Spleen (tissue), 11 donors: ENCODE measurements around the gene CA5A. TPM values are rescaled to one million over a fixed set of nuclear protein-coding genes. Genes with fewer than 3 reads are reported as not detected.
"Not testable (repeated sequence)": the region's sequence is repeated elsewhere in the genome, so short reads cannot be mapped to it uniquely, and the experiment has no call there.

Experiments
- DNase-seq: peaks from one replicate; pipeline ENCODE4 v3.0.0-alpha.2; 2020
- H3K27ac ChIP-seq, 8 donors: fragments of 200-600 bp; sonication (generic) in 7 of 8; 1 replicate in 4 of 8; 2 replicates in 4 of 8; pipeline versions ENCODE4 v1.5.0 to v1.8.0; 2016 to 2021; ENCODE audit warnings: inconsistent platforms in 4 of 8, mild to moderate bottlenecking in 4 of 8, moderate library complexity in 1 of 8
- H3K27me3 ChIP-seq, 7 donors: fragments of 200-600 bp; sonication (generic) in 6 of 7; replicated peaks in 1 of 7; 1 replicate in 4 of 7; 2 replicates in 3 of 7; pipeline versions ENCODE4 v1.5.0 to v1.8.0; 2016 to 2021; ENCODE audit warnings: inconsistent platforms in 3 of 7, mild to moderate bottlenecking in 1 of 7
- H3K36me3 ChIP-seq, 6 donors: fragments of 200-600 bp; sonication (generic) in 5 of 6; 1 replicate in 4 of 6; 2 replicates in 2 of 6; pipeline versions ENCODE4 v1.5.0 to v1.8.0; 2016 to 2021; ENCODE audit warnings: inconsistent platforms in 2 of 6
- H3K4me1 ChIP-seq, 6 donors: fragments of 200-600 bp; sonication (generic) in 5 of 6; 1 replicate in 3 of 6; 2 replicates in 3 of 6; pipeline versions ENCODE4 v1.5.0 to v1.8.0; 2016 to 2021; ENCODE audit warnings: inconsistent platforms in 3 of 6
- H3K4me3 ChIP-seq, 8 donors: fragments of 200-600 bp; sonication (generic) in 7 of 8; 1 replicate in 4 of 8; 2 replicates in 4 of 8; pipeline versions ENCODE4 v1.5.0 to v1.8.0; 2016 to 2021; ENCODE audit warnings: inconsistent platforms in 4 of 8, mild to moderate bottlenecking in 4 of 8, moderate library complexity in 2 of 8
- H3K9me3 ChIP-seq, 8 donors: fragments of 200-600 bp; sonication (generic) in 7 of 8; 1 replicate in 4 of 8; 2 replicates in 4 of 8; pipeline versions ENCODE4 v1.5.0 to v1.8.0; 2016 to 2021; ENCODE audit warnings: inconsistent platforms in 4 of 8
- POLR2A ChIP-seq, 3 donors: fragments of 450-650 bp; IDR thresholded peaks; one replicate each; pipeline ENCODE4 v1.5.1; 2017; ENCODE audit warnings: antibody characterized with exemption in 3 of 3, mild to moderate bottlenecking in 1 of 3
- POLR2AphosphoS5 ChIP-seq, 3 donors: sonication (generic); formaldehyde crosslinking; IDR thresholded peaks; one replicate each; pipeline ENCODE4 v1.5.1; 2017; ENCODE audit warnings: antibody characterized with exemption in 3 of 3
- WGBS, 5 donors: extraction: QIAGEN DNeasy Blood & Tissue Kit in 3 of 5; methylation state at CpG; one replicate each; pipeline versions ENCODE4 v1.1.5 to v1.1.7; 2013 to 2018; 5-methylcytosine and 5-hydroxymethylcytosine counted together
- intact Hi-C: fragments of 100-400 bp; cut with DNase I; formaldehyde crosslinking; loops from one replicate; pipeline ENCODE4 v1.15.0; 2023; ENCODE audit warnings: low total_unique reads
- polyA plus RNA-seq, 3 donors: library from polyadenylated mRNA; stranded (reverse); fragments of 200-250 nt; gene quantifications; one replicate each; pipeline ENCODE4 v1.2.1, GENCODE V29; 2013
- total RNA-seq, 7 donors: library from RNA; depleted of rRNA in 3 of 7; stranded (reverse); fragments of >200 nt in 3 of 7; fragmentation: NEBNext Ultra II Directional in 4 of 7; extraction: Animal tissue kit (Norgen Biotek cat#: 25700) in 4 of 7; gene quantifications; one replicate each; pipeline versions ENCODE4 v1.1.0 to v1.2.1, GENCODE V29; 2016 to 2021
- TF ChIP-seq, protein P1 (sequence below), 11 experiments: fragments of 200-600 bp in 7 of 11; fragments of 450-650 bp in 4 of 11; sonication (generic) in 4 of 11; IDR thresholded peaks in 8 of 11; conservative IDR thresholded peaks in 3 of 11; 1 replicate in 7 of 11; 2 replicates in 4 of 11; pipeline versions ENCODE4 v1.4.0 to v1.8.0; 2016 to 2021; ENCODE audit warnings: antibody characterized with exemption in 11 of 11, inconsistent platforms in 4 of 11, mild to moderate bottlenecking in 1 of 11
- donor health status: healthy with polysubstance abuse.
- donor health status: DM: no; HTN: no; CAD: no; lungs with moderate emphysema.
- donor health status: DM: no; HTN: no; CAD: no.
- donor health status: Bipolar disorder and iron deficiency.
- donor health status: healthy.
- donor health status: DM: no; HTN: no; CAD: no.
- donor health status: DM: yes; HTN: yes; CAD: no.

The CA5A gene
- total and polyA plus RNA-seq, 10 donors = not detected

DNA sequence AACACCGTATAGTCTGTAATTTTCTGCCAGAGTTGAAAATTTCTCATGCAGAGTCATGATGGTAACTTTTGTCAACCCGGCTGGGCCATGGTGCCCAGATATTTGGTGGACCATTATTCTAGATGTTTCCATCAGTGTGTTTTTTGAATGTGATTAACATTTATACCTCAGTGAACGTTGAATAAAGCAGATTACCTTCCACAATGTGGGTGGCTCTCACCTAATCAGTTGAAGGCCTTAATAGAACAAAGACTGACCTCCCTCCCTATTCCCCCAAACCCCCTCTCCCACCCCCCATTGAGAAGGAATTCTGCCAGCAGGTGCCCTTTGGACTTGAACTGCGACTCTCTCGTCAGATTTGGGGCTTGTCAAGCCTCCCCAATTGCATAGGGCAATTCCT lies 6.4 kb upstream of the CA5A start:
- no peak for DNase-seq
- TF ChIP-seq POLR2AphosphoS5 (IDR thresholded peaks at IDR 0.05) = no peak
- TF ChIP-seq, protein P1, sequence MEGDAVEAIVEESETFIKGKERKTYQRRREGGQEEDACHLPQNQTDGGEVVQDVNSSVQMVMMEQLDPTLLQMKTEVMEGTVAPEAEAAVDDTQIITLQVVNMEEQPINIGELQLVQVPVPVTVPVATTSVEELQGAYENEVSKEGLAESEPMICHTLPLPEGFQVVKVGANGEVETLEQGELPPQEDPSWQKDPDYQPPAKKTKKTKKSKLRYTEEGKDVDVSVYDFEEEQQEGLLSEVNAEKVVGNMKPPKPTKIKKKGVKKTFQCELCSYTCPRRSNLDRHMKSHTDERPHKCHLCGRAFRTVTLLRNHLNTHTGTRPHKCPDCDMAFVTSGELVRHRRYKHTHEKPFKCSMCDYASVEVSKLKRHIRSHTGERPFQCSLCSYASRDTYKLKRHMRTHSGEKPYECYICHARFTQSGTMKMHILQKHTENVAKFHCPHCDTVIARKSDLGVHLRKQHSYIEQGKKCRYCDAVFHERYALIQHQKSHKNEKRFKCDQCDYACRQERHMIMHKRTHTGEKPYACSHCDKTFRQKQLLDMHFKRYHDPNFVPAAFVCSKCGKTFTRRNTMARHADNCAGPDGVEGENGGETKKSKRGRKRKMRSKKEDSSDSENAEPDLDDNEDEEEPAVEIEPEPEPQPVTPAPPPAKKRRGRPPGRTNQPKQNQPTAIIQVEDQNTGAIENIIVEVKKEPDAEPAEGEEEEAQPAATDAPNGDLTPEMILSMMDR (IDR thresholded peaks at IDR 0.05 in 8 of 11, conservative IDR thresholded peaks at IDR 0.05 in 3 of 11) = no peak
- no peak for TF ChIP-seq POLR2A (IDR thresholded peaks at IDR 0.05)

DNA sequence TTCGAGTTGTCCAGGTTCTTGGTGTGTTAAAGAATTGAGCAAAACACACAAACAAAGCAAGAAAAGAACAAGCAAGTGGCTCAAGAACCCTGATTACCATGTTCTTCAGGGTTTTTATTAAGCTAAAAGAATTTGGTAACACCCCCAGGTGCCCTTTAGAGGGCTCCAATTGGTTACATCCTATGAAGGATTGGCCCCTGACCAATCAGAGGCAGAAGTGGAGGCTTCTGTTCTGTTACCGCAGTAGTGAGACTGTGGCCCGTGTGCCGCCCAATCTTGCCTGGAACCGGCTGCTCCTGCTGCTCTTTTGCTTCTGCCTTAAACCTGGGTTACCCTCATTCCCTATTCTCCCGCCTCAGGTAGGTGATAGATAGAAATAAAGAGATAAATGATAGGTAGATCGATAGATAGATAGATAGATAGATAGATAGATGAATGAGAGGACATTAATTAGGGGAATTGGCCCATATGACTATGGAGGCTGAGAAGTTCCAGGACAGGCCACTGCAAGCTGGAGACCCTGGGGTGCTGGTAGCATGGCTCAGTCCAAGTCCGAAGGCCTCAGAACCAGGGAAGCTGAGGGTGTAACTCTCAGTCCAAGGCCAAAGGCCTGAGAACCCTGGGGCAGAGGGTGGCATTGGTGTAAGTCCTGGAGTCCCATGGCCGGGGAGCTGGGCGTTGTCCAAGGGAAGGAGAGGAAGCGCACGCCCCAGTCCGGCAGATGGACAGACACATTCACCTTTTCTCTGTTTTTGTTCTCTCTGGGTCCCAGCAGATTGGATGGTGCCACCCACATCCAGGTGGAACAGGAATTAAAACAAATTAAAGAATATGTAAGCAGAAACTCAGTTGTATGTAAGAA lies 3.5 kb upstream of the CA5A start:
- Histone ChIP-seq H3K36me3 (no peaks in the 10 kb centered on the region), H3K9me3 (no peaks in the 10 kb centered on the region), H3K27ac (no peak overlapping the region), H3K4me3 (no peak overlapping the region), H3K4me1 (peaks cover 0 to 11% (median 4%) of the 10 kb centered on the region in 6 donors), H3K27me3 (no peaks in the 10 kb centered on the region)
- no peak for DNase-seq
- no peak for TF ChIP-seq POLR2AphosphoS5 (IDR thresholded peaks at IDR 0.05)
- TF ChIP-seq, protein P1 (IDR thresholded peaks at IDR 0.05 in 8 of 11, conservative IDR thresholded peaks at IDR 0.05 in 3 of 11) = no peak
- TF ChIP-seq POLR2A (IDR thresholded peaks at IDR 0.05) = no peak
- 75 to 90% (median 82%) methylated on average over 13 of the region's 13 CpGs for WGBS, 5 donors
- intact Hi-C loops = no loop called here

More for the DNA sequence above, 6.4 kb upstream of the CA5A start:
- Histone ChIP-seq H3K27me3 (no peaks in the 10 kb centered on the region), H3K36me3 (no peaks in the 10 kb centered on the region), H3K4me3 (no peak overlapping the region), H3K27ac (no peak overlapping the region), H3K4me1 (peaks cover 0 to 14% (median 2%) of the 10 kb centered on the region in 6 donors), H3K9me3 (no peaks in the 10 kb centered on the region)
- intact Hi-C loops = no loop called here
- WGBS, 5 donors = 71 to 81% (median 79%) methylated on average over 5 of the region's 5 CpGs

DNA sequence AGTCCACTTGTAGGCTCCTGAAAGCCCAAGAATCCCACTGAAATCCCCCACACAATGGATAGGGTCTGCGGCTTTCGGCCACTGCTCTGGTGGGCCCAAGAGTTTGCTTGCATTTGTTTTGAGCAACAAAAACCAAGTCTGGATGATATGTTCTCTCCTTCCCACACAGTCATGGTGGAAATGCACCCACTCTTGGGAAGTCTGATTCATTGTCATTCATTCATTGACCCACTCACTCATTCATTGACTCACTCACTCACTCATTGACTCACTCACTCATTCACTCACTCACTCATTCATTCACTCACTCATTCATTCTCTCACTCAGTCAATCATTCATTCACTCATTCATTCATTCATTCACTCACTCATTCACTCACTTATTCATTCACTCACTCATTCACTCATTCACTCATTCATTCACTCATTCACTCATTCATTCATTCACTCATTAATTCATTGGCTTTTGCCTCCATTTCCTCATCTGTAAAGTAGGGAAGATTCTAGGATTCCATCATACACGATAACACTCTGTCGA lies 2.2 kb upstream of the CA5A start:
- Histone ChIP-seq H3K36me3 (no peaks in the 10 kb centered on the region), H3K27me3 (no peaks in the 10 kb centered on the region), H3K9me3 (no peaks in the 10 kb centered on the region), H3K27ac (no peak overlapping the region), H3K4me1 (peaks cover 0 to 9% (median 3%) of the 10 kb centered on the region in 6 donors), H3K4me3 (no peak overlapping the region)
- intact Hi-C loops = no loop called here
- no peak for DNase-seq
- TF ChIP-seq POLR2AphosphoS5 (IDR thresholded peaks at IDR 0.05) = no peak
- TF ChIP-seq, protein P1 (IDR thresholded peaks at IDR 0.05 in 8 of 11, conservative IDR thresholded peaks at IDR 0.05 in 3 of 11) = no peak
- TF ChIP-seq POLR2A (IDR thresholded peaks at IDR 0.05) = no peak
- 98 to 99% (median 98%) methylated on average over 4 of the region's 4 CpGs for WGBS, 5 donors

DNA sequence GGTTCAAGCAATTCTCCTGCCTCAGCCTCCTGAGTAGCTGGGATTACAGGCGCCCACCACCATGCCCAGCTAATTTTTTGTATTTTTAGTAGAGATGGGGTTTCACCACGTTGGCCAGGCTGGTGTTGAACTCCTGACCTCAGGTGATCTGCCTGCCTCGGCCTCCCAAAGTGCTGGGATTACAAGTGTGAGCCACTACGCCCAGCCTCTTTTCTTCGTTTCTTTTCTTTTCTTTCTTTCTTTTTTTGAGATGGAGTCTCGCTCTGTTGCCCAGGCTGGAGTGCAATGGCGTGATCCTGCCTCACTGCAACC lies 858 bp upstream of the CA5A start:
- WGBS, 5 donors = 86 to 93% (median 87%) methylated on average over 7 of the region's 7 CpGs
- DNase-seq, H3K4me1 ChIP-seq, H3K4me3 ChIP-seq, H3K27me3 ChIP-seq, H3K9me3 ChIP-seq, intact Hi-C loops, H3K27ac ChIP-seq, H3K36me3 ChIP-seq: not testable (repeated sequence)

DNA sequence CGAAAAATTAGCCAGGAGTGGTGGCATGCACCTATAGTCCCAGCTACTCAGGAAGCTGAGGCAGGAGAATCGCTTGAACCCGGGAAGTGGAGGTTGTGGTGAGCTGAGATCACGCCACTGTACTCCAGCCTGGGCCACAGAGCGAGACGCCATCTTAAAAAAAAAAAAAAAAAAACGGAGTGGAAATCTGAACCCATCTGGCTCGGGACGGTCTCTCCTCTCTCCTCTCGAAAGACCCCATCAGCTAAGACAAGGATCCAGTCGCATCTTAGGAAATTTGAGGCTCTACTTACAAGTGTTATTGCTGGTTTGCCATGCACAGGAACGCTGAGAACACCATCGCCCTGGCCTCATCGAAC lies 334 bp downstream of the CA5A start:
- WGBS, 5 donors = 88 to 98% (median 94%) methylated on average over 14 of the region's 14 CpGs
- H3K27ac ChIP-seq, H3K36me3 ChIP-seq, DNase-seq, intact Hi-C loops, H3K4me1 ChIP-seq, H3K4me3 ChIP-seq, H3K9me3 ChIP-seq, H3K27me3 ChIP-seq: not testable (repeated sequence)
